Trophoblast cell (in vitro differentiated cells and primary cell): Measurements from ENCODE around the gene CNTNAP3.
"Not testable (repeated sequence)": the region's sequence is repeated elsewhere in the genome, so short reads cannot be mapped to it uniquely, and the experiment has no call there.

Source experiments
- DNase-seq, 2 donors: peaks; one replicate each; pipeline ENCODE4 v3.0.0-alpha.2; 2016
- H2AFZ ChIP-seq: 2 replicates; pipeline ENCODE4 v1.6.1; 2013; ENCODE audit warnings: low read length, moderate library complexity, mild to moderate bottlenecking; ENCODE audit not compliant: insufficient read depth, poor library complexity
- H2AK5ac ChIP-seq: 2 replicates; pipeline ENCODE4 v1.6.1; 2013; ENCODE audit warnings: mild to moderate bottlenecking, low read length
- H2BK120ac ChIP-seq: 2 replicates; pipeline ENCODE4 v1.6.1; 2013; ENCODE audit warnings: low read length, mild to moderate bottlenecking, moderate library complexity; ENCODE audit not compliant: insufficient read depth, poor library complexity
- H2BK12ac ChIP-seq: 2 replicates; pipeline ENCODE4 v1.6.1; 2013; ENCODE audit warnings: mild to moderate bottlenecking, low read length, moderate library complexity
- H2BK5ac ChIP-seq: 2 replicates; pipeline ENCODE4 v1.6.1; 2013; ENCODE audit warnings: low read length, low read depth, moderate library complexity, mild to moderate bottlenecking; ENCODE audit not compliant: poor library complexity
- H3K14ac ChIP-seq: 2 replicates; pipeline ENCODE4 v1.6.1; 2013; ENCODE audit warnings: mild to moderate bottlenecking, low read length
- H3K18ac ChIP-seq: 2 replicates; pipeline ENCODE4 v1.6.1; 2013; ENCODE audit warnings: mild to moderate bottlenecking, low read length
- H3K23ac ChIP-seq: 2 replicates; pipeline ENCODE4 v1.6.1; 2013; ENCODE audit warnings: low read length
- H3K27ac ChIP-seq: 2 replicates; pipeline ENCODE4 v1.5.1; 2013; ENCODE audit warnings: low read depth, mild to moderate bottlenecking, inconsistent platforms, low read length, moderate library complexity
- H3K27me3 ChIP-seq: 2 replicates; pipeline ENCODE4 v1.6.1; 2013; ENCODE audit warnings: inconsistent platforms, mild to moderate bottlenecking, low read length, moderate library complexity; ENCODE audit not compliant: insufficient read depth
- H3K36me3 ChIP-seq, 2 experiments: 1 replicate in 1 of 2; 2 replicates in 1 of 2; pipeline ENCODE4 v1.6.1; 2013; ENCODE audit warnings: low read length in 2 of 2, mild to moderate bottlenecking in 2 of 2, moderate library complexity in 1 of 2; ENCODE audit not compliant: insufficient read depth in 2 of 2, control insufficient read depth in 1 of 2
- H3K4ac ChIP-seq: 2 replicates; pipeline ENCODE4 v1.6.1; 2013; ENCODE audit warnings: low read depth, mild to moderate bottlenecking, low read length, moderate library complexity
- H3K4me1 ChIP-seq, 2 experiments: 1 replicate in 1 of 2; 2 replicates in 1 of 2; pipeline ENCODE4 v1.6.1; 2013; ENCODE audit warnings: low read length in 2 of 2, mild to moderate bottlenecking in 2 of 2, moderate library complexity in 1 of 2; ENCODE audit not compliant: insufficient read depth in 2 of 2, control insufficient read depth in 1 of 2
- H3K4me2 ChIP-seq: 2 replicates; pipeline ENCODE4 v1.6.1; 2013; ENCODE audit warnings: inconsistent platforms, mild to moderate bottlenecking, low read length, moderate library complexity
- H3K4me3 ChIP-seq: 2 replicates; pipeline ENCODE4 v1.5.1; 2013; ENCODE audit warnings: mild to moderate bottlenecking, low read depth, low read length, inconsistent platforms
- H3K79me1 ChIP-seq: one replicate; pipeline ENCODE4 v1.6.1; 2013; ENCODE audit warnings: low read length
- H3K79me2 ChIP-seq: 2 replicates; pipeline ENCODE4 v1.6.1; 2013; ENCODE audit warnings: low read length, mild to moderate bottlenecking; ENCODE audit not compliant: control insufficient read depth, insufficient read depth, poor library complexity
- H3K9ac ChIP-seq: 2 replicates; pipeline ENCODE4 v1.6.1; 2013; ENCODE audit warnings: mild to moderate bottlenecking, low read length
- H3K9me3 ChIP-seq: 2 replicates; pipeline ENCODE4 v1.6.1; 2013; ENCODE audit warnings: low read depth, mild to moderate bottlenecking, control low read depth, inconsistent platforms, low read length; ENCODE audit not compliant: insufficient read depth
- H4K12ac ChIP-seq: 2 replicates; pipeline ENCODE4 v1.6.1; 2013; ENCODE audit warnings: low read depth, mild to moderate bottlenecking, low read length, moderate library complexity
- H4K8ac ChIP-seq: 2 replicates; pipeline ENCODE4 v1.6.1; 2013; ENCODE audit warnings: low read depth, mild to moderate bottlenecking, low read length, moderate library complexity
- H4K91ac ChIP-seq: one replicate; pipeline ENCODE4 v1.6.1; 2013; ENCODE audit warnings: low read depth, mild to moderate bottlenecking, low read length, moderate library complexity
- WGBS: extraction: QIAGEN DNeasy Blood & Tissue Kit; methylation state at CpG from one replicate; pipeline ENCODE4 v1.1.7; 2013; ENCODE audit warnings: missing lambda C conversion rate; ENCODE audit not compliant: insufficient read length, insufficient coverage; ENCODE audit errors: extremely low coverage; 5-methylcytosine and 5-hydroxymethylcytosine counted together

The CNTNAP3 gene

DNA sequence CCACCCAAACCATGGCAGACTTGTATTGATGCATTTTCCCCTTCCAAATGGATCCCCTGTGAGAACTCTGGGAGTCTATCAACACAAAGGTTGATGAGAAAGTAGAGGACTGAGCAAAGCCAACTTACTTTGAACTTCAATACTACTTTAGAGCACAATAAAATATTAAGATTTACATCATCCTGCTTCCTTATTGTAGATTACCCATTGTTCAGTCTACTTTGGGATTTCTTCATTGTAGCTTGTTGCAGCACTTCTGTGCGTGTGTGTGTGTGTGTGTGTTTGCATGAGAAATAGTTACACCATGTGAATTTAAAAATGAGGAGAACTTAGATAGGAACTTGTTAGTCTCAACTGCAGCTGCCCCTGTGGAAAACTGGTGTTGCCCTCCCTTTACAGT is 72.0 kb downstream of the CNTNAP3 start:
- not testable (repeated sequence) for H4K8ac ChIP-seq, H2BK120ac ChIP-seq, H2AK5ac ChIP-seq, H3K14ac ChIP-seq, H3K36me3 ChIP-seq, H3K27me3 ChIP-seq, H3K9me3 ChIP-seq, H4K12ac ChIP-seq, H2BK5ac ChIP-seq, H3K4me2 ChIP-seq, H3K79me1 ChIP-seq, DNase-seq, H3K4me3 ChIP-seq, H2BK12ac ChIP-seq, H3K4ac ChIP-seq, H3K23ac ChIP-seq, H4K91ac ChIP-seq, H3K18ac ChIP-seq, H3K27ac ChIP-seq, H2AFZ ChIP-seq, H3K4me1 ChIP-seq, H3K9ac ChIP-seq, H3K79me2 ChIP-seq
- no CpG with 5 or more reads among the region's 1 CpG for WGBS

DNA sequence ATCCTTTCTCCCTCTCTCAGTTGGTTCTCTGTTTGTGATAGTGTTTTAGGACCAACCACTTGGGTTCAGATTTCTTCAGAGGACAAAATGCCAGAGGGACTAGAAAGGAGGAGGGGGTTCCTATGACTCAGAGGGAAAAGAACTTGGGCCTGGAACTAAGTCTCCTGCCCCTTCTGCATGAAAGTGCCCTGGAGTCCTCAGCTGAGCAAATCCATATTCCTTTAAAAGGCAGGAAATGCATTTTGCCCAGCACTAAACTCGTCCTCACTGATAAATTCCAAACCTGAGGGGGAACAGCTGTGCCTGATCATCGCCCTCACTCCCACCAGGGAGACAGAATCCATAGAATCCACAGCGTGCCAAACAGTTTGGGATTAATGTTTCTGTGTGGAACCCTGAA is 78.2 kb downstream of the CNTNAP3 start:
- not testable (repeated sequence) for H2BK5ac ChIP-seq, H2AK5ac ChIP-seq, H3K27me3 ChIP-seq, H3K4me1 ChIP-seq, H2AFZ ChIP-seq, H3K27ac ChIP-seq, H3K18ac ChIP-seq, H3K79me1 ChIP-seq, H3K23ac ChIP-seq, H3K9me3 ChIP-seq, H2BK12ac ChIP-seq, H3K4me2 ChIP-seq, DNase-seq, H3K36me3 ChIP-seq, H3K14ac ChIP-seq, H3K4ac ChIP-seq, H3K4me3 ChIP-seq, H3K9ac ChIP-seq, H4K91ac ChIP-seq, H2BK120ac ChIP-seq, H4K8ac ChIP-seq, H4K12ac ChIP-seq, H3K79me2 ChIP-seq
- no CpG with 5 or more reads among the region's 3 CpGs for WGBS

DNA sequence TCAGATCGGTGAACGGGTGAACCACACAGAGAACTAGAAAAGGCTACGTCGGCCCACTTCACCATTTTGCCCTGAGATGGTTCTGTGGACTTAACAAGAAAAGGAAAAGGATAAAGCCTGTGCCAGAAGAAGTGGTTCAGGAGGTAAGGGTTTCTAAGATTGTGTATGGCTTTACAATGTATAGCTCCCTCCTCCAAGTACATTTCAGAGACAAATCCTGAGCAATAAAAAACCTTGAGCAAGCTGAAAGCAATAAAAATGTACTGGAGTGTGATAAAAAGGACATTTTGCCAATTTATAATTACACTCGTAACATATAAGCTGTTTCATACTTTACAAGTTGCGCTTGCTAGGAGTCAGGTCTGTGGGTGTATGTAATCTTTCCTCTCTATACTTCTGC is 81.3 kb downstream of the CNTNAP3 start:
- not testable (repeated sequence) for H3K27me3 ChIP-seq, H3K18ac ChIP-seq, H3K23ac ChIP-seq, H4K12ac ChIP-seq, H3K9me3 ChIP-seq, H3K79me1 ChIP-seq, H3K4me2 ChIP-seq, H3K79me2 ChIP-seq, H2BK120ac ChIP-seq, H3K14ac ChIP-seq, H4K91ac ChIP-seq, H3K9ac ChIP-seq, H2AFZ ChIP-seq, H3K27ac ChIP-seq, H3K36me3 ChIP-seq, H3K4me1 ChIP-seq, H3K4ac ChIP-seq, H2BK5ac ChIP-seq, H4K8ac ChIP-seq, H2AK5ac ChIP-seq, H2BK12ac ChIP-seq, H3K4me3 ChIP-seq, DNase-seq
- WGBS: no CpG with 5 or more reads among the region's 6 CpGs

DNA sequence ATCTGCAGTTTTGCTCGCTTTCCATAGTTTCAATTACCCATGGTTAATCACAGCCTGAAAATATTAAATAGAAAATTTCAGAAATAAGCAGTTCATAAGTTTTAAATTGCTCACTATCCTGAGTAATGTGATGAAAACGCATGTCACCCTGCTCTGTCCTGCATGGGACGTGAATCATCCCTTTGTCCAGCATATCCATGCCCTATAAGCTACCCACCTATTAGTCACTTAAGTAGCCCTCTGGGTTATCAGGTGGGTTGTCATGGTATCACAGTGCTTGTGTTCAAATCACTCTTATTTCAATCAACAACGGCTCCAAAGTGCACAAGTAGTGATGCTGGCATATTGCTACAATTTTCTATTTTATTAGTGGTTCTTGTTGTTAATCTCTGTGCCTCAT is 82.1 kb downstream of the CNTNAP3 start:
- H3K4me2 ChIP-seq, H3K9ac ChIP-seq, H3K9me3 ChIP-seq, H2BK120ac ChIP-seq, H3K27me3 ChIP-seq, H3K79me2 ChIP-seq, H3K79me1 ChIP-seq, DNase-seq, H4K8ac ChIP-seq, H3K36me3 ChIP-seq, H3K4me1 ChIP-seq, H3K4ac ChIP-seq, H2BK12ac ChIP-seq, H2AK5ac ChIP-seq, H2AFZ ChIP-seq, H3K18ac ChIP-seq, H3K14ac ChIP-seq, H3K27ac ChIP-seq, H2BK5ac ChIP-seq, H4K91ac ChIP-seq, H3K23ac ChIP-seq, H3K4me3 ChIP-seq, H4K12ac ChIP-seq: not testable (repeated sequence)
- no CpG with 5 or more reads among the region's 4 CpGs for WGBS

DNA sequence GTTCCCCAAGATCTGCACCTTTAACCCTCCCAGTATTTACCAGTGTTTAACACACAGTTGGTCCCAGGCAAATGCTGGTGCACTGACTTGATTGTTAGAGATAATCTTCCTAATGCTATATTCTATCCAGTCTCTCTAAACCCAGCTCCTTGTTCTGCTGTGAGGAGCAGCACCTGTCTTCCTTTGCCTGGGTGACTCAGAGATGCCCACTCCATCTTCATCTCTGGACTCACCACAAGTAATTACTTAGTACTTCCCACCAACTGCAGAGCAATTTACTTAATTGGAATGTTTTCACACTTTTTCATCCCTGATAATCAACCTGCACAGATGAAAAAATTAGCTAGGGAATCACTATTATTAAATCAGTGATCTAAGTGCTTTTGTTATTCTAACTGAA is 87.6 kb downstream of the CNTNAP3 start:
- not testable (repeated sequence) for H3K23ac ChIP-seq, H2AFZ ChIP-seq, H3K18ac ChIP-seq, H3K79me2 ChIP-seq, H3K4me3 ChIP-seq, H3K9me3 ChIP-seq, H4K12ac ChIP-seq, H2BK5ac ChIP-seq, H4K91ac ChIP-seq, H3K4ac ChIP-seq, H3K27ac ChIP-seq, DNase-seq, H2BK12ac ChIP-seq, H3K79me1 ChIP-seq, H3K4me2 ChIP-seq, H2AK5ac ChIP-seq, H3K36me3 ChIP-seq, H3K9ac ChIP-seq, H4K8ac ChIP-seq, H3K4me1 ChIP-seq, H2BK120ac ChIP-seq, H3K27me3 ChIP-seq, H3K14ac ChIP-seq
